IPS-11a (cell line): ENCODE results near the gene TMEM238L.
"Not testable (repeated sequence)": the region's sequence is repeated elsewhere in the genome, so short reads cannot be mapped to it uniquely, and the experiment has no call there.

ENCODE experiments used
- H3K4me3 ChIP-seq: one replicate; pipeline ENCODE4 v1.5.1; 2013; ENCODE audit warnings: low read depth, low read length, control low read depth

TMEM238L gene, protein sequence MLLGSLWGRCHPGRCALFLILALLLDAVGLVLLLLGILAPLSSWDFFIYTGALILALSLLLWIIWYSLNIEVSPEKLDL

DNA sequence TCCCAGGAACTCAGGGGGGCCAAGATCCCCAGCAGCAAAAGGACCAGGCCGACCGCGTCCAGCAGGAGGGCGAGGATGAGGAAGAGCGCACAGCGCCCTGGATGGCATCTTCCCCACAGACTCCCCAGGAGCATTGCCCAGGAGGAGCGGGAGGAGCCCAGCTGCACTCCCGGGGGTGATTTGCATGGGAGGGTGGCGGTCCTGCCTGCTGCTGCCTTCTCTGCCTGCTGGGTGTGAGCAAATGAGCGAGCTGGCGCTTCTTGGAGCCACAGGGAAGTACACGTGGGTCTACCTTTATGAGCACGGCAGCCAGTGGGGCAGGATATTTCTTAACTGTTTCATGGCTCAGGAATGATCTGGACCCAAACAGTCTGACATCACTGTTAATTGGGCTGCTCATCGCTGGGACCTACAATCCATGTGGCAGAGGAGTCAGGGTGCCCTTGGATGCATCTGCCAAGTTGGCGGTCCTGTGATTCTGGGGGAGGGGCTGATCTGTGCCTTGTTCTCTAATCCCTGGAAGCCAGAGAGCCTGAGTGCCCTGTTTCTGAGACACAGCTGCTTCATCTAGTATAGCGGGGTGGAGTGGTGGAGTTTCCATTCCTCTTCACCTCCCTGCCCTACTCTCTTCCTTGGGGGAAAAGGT is at the start of gene TMEM238L:
Gene TMEM238L, minus strand, starts transcription at position 270 of the 646 bp plus-strand sequence. Its CDS starts 136 bp downstream, at position 134.
- H3K4me3 ChIP-seq, result no peak within 1 kb of the TSS

DNA sequence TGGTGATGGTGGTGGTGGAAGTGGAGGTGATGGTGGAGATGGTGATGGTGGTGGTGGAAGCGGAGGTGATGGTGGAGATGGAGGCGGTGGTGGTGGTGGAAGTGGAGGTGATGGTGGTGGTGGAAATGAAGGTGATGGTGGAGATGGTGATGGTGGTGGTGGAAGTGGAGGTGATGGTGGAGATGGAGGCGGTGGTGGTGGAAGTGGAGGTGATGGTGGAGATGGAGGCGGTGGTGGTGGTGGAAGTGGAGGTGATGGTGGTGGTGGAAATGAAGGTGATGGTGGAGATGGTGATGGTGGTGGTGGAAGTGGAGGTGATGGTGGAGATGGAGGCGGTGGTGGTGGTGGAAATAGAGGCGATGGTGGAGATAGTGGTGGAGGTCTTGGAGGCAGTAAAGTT is 42.7 kb upstream of the TMEM238L start:
- not testable (repeated sequence) for H3K4me3 ChIP-seq

DNA sequence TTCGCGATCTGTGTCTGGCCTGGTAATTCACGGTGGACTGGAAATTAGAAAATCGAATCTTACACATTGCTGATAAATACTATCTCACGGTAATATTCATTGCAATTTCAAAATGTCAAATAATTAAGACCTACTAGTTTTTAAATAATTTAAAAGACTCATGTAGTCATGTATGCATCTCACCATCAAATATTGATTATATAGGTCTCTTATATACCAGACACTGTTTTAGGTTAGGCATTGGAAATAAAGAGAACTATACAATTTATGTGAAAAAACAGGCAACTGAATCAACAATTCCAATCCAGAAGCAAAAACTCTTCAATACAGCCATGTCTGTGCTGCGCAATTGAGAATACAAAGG is 41.5 kb upstream of the TMEM238L start:
- no peak overlapping the region for H3K4me3 ChIP-seq

DNA sequence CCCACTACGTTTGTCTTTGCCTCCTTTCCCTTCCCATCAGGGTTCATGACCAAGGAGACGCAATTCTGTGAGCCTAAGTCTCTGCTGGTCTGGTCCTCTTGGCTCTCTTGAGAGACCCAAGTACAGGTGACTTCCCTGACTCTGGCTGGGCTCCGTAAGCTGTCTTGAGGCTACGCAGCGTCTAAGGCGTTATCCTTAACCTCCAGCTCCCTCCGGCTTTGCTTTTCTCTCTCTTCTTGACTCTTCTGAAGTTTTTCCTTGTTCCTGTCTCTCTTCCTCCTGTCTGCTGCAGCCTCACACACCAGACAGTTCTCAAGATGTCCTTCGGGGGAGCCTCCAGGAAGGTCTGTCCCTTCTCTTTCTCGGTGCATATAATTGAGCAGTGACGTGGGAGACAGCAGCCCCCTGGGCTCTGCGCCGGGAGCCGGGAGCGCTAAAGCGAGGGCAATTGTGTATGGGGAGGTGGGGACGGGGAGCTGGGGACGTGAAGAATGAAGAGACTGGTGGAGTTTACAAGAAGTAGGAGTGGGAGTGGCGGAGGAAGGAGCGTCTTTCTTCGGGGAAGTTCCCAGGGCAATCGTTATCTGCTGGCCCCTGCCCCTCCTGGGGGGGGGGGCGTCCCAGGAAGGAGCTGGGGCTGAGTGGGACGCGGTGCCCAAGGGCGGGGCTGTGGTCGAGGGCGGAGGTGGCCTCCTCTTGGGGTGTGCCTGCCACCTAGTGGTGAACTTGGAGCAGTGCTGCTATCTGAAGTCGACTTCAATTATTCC is 40.9 kb upstream of the TMEM238L start:
- peak overlapping the region; percentile 48 for H3K4me3 ChIP-seq

DNA sequence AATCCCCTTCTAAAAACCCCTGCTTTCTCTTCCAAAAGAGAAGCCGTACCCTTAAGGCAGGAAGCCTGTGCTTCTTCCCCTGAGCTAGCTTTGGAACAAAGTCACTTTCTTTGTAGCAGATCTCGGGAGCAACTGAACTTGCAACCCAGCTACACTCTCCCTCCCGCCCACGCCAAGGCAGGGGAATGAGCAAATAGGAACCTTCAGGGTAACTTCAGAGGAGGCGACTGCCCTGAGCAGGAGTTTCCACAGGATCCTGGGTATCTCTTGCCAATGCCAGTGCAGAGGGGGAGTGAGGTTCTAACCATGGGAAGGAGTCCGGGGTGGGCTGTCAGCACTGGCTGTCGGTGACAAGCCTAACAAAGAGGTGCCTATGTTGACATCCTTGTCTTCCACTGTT is 39.9 kb upstream of the TMEM238L start:
- H3K4me3 ChIP-seq, result no peak overlapping the region

DNA sequence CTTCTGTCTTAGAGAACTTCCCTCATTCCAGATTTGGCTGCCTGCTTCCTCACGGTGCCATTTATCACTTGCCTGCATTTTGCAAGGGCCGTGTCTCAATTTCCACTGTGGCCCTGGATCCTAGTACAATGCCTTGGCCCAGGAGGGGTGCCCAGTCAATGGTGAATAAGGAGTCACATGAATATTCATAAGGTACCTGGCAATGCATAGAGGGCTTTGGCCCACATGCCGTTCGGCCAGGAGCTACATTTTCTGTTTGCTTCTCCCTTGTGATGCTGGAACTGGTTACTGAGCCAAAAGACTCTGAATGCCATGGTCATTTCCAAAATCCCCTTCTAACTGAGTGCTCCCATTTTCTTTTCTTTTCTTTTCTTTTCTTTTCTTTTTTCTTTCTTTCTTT is 38.8 kb upstream of the TMEM238L start:
- H3K4me3 ChIP-seq, result no peak overlapping the region

DNA sequence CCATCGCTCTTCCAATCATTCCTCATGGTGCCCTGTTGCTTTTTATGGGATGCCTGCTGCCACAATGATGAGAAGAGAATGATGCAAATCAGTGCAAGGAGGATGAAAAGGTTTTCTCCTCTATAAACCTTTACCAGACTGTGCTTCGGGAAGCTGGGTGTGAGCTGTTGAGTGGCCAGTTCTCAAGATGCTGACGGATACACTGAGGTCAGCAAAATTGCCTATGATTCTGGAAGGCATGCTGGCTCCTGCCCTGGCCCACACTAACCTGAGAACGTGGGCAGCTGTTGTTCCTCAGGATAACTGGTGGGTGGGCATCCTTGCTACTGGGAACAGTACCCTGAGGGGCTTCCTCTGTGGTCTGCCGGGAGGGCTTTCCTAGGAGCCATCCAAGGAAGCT is 34.8 kb upstream of the TMEM238L start:
- no peak overlapping the region for H3K4me3 ChIP-seq

DNA sequence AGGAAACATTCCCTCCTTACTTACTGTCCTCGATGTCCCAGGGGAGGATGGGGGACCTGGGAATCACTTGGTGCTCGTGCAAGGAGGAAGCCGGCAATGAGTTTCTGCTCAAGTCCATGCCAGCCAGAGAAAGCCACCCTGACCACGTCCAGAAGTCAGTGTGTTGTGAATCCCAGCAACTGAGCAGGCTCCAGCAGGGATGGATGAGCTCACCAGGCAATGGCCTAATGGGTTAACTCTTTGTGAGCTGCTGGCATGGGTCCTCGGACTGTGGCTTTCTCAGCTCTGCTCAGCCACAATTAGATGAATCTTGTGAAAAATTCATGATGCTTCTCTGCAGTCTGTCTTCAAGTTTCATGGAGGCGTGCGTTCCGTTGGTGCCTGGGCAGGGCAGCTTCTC is 34.0 kb upstream of the TMEM238L start, which contains the start of gene PIRT:
Gene PIRT, minus strand, starts transcription at position 167 of the 400 bp plus-strand sequence. CDS start 12,442 bp downstream, outside the sequence.
- H3K4me3 ChIP-seq, result no peak within 1 kb of the TSS

DNA sequence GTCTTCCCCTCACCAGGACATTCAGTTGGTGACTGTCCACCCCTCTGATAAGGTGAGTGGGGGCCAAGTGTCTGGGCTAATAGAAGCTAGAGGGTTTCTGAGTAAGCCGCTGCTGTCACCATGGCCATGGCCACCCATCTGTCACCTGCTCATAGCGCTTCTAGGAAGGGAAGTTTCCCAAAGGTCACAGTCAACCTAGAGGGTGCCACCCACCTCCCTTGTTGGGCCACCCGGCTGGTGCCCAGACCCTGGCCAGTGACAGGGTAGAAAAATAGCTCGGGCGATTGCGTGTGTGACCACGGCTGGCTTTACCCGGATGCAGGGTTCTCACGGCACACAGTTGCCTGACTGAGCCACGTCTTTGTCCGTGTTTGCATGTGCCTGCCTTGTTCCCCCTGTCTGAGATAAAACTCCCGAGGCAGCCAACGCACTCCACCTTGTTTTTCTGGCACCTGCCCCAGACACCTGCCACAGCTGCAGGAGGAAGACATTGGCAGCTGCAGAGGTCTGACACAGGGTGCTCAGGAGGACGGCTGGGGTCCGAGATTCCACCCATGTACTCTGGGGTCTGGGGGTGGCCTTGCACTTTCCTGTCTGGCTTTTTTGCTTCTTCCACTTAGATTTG is 33.2 kb upstream of the TMEM238L start:
- no peak overlapping the region for H3K4me3 ChIP-seq

DNA sequence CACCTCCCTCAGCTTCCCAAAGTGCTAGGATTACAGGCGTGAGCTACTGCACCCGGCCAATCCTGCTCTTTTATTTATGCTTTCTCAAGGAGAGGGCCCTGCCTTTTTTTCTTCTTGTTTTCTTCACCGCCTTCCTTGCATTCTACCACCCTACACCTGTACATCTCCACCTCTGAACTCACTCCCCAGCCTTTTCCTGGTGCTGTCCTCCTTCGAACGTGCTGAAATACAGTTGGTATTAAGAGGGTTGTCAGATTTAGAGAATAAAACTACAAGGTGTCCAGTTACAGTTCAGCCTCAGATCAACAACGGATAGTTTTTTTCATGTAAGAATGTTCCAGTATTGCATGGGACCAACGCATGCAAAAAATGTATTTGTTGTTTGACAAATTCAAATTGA is 32.2 kb upstream of the TMEM238L start:
- H3K4me3 ChIP-seq, result no peak overlapping the region

DNA sequence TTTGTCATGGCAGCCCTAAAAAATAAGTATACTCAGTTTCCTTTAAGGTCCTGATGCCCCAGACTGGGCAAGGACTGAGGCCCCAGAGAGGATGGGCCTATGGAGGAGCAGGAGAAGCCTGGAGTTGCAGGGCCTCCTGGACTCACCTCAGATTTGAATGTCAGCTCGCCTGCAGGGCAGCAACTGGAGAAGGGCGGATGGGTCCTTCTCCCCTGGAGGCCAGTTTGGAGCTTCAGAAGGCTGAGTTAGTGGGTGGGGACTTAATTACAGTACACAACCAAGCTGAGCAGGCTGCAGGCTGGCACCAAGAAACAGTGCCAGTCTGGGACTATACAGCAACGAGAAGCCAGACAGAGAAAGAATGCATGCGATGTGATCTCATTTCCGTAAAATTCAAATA is 27.8 kb upstream of the TMEM238L start:
- no peak overlapping the region for H3K4me3 ChIP-seq

DNA sequence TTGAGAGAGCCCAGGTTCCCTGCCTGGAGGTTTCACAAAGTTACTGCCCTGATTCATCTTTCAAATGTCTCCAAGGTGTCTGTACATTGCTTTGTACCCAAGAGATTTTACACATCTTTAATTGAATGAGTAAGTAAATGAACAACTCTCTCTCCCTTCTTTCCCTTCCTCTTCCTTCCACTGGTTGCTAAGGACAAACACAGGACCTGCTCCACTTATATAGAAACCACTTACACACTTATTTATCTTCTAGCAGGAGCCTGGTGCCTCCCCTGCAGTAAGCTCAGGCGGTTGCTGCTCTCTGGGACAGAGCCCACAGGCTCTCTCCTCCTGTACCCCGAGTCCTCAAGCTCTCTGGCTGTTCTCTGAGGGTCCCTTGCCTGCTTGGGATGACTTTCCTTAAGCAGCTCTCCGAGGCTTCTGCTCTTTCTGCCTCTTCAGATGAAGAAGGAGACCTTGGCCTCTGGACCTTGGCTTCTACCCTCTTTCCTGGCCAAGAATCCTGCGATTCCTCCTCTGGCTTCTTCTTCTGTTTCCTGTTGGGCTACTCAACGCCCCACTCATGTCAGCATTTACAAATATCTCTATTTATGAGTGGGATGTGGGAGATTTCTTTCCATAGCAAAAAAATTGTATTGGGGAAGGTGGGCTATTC is 24.1 kb upstream of the TMEM238L start:
- H3K4me3 ChIP-seq, result no peak overlapping the region

DNA sequence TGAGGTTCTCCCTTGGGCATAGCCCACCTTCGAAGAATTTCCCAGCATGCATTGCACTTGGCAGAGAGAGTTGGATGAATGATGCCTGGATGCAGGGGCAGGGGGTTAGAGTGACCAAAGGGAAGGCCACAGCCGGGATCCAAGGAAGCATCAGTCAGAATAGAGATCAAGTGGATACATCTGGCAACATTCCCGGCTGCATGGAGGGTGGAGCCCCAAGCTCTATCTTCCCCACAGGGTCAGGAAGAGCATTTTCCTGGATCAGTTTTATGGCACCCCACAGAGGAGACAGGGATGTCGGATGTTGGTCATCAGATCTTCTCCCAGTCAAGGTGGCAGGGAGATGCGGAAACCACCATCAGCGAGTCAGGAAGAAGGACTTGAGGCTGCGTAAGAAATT is 21.0 kb upstream of the TMEM238L start:
- H3K4me3 ChIP-seq, result no peak overlapping the region

DNA sequence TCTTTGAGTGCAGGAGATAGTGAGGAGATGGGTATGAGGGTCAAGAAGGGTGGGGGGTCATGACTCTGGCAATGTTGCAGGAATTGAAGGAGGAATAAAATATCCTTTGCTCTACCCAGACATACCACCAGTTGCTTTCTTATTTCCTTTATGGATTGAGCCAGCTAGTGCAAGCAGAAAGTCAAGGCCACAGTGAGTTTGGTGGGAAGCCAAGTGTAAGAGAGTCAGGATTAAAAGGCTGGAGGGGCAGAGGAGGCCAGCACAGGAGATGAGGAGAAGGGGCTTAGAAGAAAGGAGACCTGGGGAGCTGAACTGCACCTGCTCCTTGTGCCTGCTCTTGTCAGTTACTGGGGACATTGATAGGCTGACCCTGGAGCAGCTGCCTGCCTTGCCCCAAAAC is 17.9 kb upstream of the TMEM238L start:
- H3K4me3 ChIP-seq, result no peak overlapping the region

DNA sequence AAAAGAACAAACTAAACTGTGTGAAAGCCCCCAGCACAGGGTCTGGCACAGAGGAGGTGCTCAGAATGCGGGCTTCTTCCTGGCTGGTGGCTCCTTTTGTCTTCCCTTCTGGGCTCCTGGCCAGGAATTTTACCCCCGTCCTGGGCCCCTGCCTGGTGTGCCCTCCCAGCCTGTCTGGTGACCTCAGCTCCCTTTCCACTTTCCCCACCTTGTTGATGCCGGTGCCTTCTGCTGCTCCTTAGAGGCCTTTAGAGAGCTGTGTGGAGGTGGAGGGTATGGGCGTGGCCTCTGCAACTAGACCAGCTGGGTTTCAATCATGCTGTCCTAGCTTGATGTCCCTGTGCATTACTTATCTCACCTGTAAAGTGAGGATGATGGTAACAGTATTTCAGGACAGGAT is 17.2 kb upstream of the TMEM238L start:
- no peak overlapping the region for H3K4me3 ChIP-seq

DNA sequence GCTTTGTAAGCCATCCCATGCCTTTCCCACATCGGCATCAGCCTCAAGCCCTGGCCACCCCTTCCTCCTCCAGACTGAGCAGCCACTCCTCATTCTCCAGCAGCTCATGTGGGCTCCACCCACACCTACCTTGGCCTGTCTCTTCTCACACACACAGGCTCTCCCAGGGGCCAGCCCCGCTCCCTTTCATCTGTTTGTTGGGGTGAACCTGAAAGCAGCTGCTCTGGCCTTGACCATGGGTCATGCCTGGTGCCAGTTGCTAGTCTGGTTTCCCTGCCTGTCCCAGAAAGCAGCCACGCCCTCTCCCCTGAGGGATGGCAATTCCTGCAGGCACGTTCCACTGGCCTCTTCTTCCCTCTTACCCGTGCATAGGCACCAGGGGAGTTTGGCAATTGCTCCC is 11.4 kb upstream of the TMEM238L start:
- no peak overlapping the region for H3K4me3 ChIP-seq

DNA sequence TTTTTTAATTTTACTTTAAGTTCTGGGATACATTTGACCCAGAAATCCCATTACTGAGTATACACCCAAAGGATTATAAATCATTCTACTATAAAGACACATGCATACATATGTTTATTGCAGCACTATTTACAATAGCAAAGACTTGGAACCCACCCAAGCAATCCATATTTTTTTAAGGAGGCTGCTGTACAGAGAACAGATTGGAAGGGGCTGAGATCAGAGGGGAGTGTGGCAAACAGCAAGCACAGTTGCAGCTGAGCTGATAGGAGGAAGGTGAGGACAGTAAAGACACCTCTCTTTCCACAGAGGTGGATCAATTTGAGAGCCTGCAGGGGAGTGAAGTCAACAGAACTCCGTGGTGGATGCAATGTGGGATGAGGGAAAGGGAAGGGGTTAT is 10.2 kb upstream of the TMEM238L start:
- H3K4me3 ChIP-seq, result no peak overlapping the region

DNA sequence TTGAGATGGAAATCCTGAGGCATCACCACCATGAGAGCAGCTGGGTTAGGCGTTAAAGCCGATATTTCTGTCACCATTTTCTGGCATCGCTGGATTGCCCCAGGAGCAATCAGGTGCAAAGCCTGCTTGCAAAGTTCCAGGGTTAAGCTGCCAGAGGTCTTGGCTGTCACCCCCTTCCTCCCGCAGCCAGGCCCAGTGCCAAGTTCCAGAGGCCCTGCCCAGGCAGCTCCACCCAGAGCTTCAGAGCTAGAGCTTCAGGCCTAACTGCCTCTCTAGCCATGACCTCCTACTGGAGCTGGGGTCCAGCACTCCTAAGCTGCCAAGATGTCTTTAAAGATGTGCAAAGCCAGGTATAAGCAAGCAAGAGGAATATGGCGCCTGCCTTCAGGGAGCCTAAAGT is 8.8 kb upstream of the TMEM238L start:
- H3K4me3 ChIP-seq, result no peak overlapping the region

DNA sequence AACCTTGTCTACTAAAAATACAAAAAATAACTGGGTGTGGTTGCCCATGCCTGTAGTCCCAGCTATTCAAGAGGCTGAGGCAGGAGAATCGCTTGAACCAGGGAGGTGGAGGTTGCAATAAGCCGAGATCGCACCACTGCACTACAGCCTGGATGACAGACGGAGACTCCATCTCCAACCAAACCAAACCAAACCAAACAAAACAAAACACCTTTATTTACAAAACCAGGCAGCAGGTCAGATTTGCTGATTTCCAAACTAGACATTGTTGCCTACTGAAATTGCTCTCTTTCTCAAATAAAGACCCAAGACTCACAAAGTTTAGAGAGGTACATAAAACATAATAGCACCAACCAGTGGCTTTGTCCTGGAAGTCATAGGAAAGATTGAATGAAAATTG is 5.7 kb upstream of the TMEM238L start:
- H3K4me3 ChIP-seq, result no peak overlapping the region

DNA sequence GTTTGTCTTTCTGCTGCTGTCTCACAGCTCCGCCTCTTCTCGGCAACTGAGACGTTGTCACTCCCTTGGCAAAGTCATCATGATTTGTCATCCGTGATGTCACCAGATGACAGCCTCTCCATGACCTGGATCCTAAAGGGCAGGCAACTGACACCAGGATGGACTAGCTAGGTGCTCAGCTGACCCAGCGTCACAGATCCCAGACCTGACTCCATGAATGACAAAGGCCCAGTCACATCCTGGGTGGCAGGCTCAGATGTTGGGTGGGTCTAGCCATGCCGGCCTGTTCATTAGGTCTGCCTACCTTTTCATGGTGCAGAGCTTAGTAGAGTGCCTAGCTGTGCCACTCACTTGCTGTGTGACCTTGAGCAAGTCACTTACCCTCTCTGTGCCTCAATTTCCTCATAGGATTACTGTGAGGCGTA is 3.8 kb upstream of the TMEM238L start:
- no peak overlapping the region for H3K4me3 ChIP-seq

DNA sequence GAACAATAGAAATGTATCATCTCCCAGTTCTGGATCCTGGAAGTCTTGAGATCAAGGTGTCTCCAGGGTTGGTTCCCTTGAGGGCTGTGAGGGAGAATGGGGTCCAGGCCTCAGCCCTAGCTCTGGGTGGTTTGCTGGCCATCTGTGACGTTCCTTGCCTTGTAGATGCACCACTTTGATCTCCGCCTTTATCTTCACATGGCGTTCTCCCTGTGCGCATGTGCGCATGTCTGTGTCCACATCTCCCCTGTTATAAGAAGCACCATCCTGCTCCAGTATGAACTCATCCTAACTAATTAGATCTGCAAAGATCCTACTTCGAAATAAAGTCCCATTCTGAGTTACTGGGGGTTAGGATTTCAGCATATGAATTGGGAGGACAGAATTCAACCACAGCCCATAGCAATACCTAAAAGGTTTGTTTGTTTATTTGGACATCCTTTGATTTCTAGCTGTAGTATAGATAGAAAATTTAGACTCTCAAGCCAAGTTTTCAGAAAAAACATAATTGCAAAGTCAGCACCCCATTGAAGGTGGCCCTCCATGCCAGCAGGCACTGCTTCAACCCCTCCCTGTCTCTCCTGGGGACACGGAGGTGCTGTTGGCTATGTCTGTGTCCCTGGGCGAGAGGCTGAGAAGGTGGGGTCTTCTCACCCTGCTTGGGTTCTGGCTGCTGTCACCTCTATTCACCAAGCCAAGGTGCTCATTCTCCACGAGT is 2.8 kb upstream of the TMEM238L start:
- H3K4me3 ChIP-seq, result no peak overlapping the region
